ENCODE data around the gene CDRT4.

DNA sequence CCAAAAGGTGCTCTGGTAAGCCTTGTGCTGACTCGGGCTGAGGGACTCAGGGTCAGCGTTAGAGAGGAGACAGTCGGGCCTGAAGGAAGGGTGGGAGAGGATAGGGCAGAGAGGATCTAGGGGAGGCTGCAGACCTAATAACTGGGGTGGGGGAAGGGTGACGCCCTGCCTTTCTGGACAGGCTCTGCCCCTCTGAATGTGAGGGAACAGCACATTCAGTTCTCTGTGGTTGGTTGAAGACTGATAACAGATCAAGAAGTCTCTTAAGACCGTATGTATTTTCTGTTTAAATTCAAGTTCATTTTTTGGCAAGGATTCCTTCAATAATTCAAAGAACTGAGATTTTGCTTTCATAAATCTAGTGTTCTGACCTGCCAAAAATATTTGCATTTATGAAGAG lies 69.8 kb downstream of the CDRT4 start:
- TF ChIP-seq CREB1 (CRISPR knock-in tag; IDR thresholded peaks at IDR 0.05; ENCODE audit: low read depth) (no peak), POLR2AphosphoS5 (IDR thresholded peaks at IDR 0.05; ENCODE audit: low read depth) (no peak), EZH2 (IDR thresholded peaks at IDR 0.05; ENCODE audit: low read depth, unreplicated experiment) (no peak), ZNF331 (CRISPR knock-in tag; IDR thresholded peaks at IDR 0.05; ENCODE audit: low read depth) (no peak), NANOG (IDR thresholded peaks at IDR 0.05; ENCODE audit: borderline replicate concordance) (no peak), EZH2phosphoT487 (IDR thresholded peaks at IDR 0.05; ENCODE audit: unreplicated experiment) (no peak)
- TF ChIP-seq, protein P1, sequence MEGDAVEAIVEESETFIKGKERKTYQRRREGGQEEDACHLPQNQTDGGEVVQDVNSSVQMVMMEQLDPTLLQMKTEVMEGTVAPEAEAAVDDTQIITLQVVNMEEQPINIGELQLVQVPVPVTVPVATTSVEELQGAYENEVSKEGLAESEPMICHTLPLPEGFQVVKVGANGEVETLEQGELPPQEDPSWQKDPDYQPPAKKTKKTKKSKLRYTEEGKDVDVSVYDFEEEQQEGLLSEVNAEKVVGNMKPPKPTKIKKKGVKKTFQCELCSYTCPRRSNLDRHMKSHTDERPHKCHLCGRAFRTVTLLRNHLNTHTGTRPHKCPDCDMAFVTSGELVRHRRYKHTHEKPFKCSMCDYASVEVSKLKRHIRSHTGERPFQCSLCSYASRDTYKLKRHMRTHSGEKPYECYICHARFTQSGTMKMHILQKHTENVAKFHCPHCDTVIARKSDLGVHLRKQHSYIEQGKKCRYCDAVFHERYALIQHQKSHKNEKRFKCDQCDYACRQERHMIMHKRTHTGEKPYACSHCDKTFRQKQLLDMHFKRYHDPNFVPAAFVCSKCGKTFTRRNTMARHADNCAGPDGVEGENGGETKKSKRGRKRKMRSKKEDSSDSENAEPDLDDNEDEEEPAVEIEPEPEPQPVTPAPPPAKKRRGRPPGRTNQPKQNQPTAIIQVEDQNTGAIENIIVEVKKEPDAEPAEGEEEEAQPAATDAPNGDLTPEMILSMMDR (conservative IDR thresholded peaks at IDR 0.05; ENCODE audit: low read depth in 2 of 2): no peak
- TF ChIP-seq, protein P2, sequence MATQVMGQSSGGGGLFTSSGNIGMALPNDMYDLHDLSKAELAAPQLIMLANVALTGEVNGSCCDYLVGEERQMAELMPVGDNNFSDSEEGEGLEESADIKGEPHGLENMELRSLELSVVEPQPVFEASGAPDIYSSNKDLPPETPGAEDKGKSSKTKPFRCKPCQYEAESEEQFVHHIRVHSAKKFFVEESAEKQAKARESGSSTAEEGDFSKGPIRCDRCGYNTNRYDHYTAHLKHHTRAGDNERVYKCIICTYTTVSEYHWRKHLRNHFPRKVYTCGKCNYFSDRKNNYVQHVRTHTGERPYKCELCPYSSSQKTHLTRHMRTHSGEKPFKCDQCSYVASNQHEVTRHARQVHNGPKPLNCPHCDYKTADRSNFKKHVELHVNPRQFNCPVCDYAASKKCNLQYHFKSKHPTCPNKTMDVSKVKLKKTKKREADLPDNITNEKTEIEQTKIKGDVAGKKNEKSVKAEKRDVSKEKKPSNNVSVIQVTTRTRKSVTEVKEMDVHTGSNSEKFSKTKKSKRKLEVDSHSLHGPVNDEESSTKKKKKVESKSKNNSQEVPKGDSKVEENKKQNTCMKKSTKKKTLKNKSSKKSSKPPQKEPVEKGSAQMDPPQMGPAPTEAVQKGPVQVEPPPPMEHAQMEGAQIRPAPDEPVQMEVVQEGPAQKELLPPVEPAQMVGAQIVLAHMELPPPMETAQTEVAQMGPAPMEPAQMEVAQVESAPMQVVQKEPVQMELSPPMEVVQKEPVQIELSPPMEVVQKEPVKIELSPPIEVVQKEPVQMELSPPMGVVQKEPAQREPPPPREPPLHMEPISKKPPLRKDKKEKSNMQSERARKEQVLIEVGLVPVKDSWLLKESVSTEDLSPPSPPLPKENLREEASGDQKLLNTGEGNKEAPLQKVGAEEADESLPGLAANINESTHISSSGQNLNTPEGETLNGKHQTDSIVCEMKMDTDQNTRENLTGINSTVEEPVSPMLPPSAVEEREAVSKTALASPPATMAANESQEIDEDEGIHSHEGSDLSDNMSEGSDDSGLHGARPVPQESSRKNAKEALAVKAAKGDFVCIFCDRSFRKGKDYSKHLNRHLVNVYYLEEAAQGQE (IDR thresholded peaks at IDR 0.05; ENCODE audit: unreplicated experiment): no peak
- TF ChIP-seq, protein P3, sequence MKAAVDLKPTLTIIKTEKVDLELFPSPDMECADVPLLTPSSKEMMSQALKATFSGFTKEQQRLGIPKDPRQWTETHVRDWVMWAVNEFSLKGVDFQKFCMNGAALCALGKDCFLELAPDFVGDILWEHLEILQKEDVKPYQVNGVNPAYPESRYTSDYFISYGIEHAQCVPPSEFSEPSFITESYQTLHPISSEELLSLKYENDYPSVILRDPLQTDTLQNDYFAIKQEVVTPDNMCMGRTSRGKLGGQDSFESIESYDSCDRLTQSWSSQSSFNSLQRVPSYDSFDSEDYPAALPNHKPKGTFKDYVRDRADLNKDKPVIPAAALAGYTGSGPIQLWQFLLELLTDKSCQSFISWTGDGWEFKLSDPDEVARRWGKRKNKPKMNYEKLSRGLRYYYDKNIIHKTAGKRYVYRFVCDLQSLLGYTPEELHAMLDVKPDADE (IDR thresholded peaks at IDR 0.05): no peak

Data from GM23338 (cell line).